Hepatocyte (in vitro differentiated cells): Measurements from ENCODE around the gene ENOX1. TPM values are rescaled to one million over a fixed set of nuclear protein-coding genes. Genes with fewer than 3 reads are reported as not detected.

Experiments
- DNase-seq: peaks from one replicate; pipeline ENCODE4 v3.0.0-alpha.2; 2016; ENCODE audit warnings: low spot score
- H2AFZ ChIP-seq: fragments of 200-600 bp; sonication (generic); 2 replicates; pipeline ENCODE4 v1.6.0; 2016; ENCODE audit warnings: antibody characterized with exemption, mild to moderate bottlenecking
- H3K27ac ChIP-seq: fragments of 200-600 bp; sonication (generic); 2 replicates; pipeline ENCODE4 v1.5.1; 2016; ENCODE audit warnings: mild to moderate bottlenecking
- H3K27me3 ChIP-seq: fragments of 200-600 bp; sonication (generic); 2 replicates; pipeline ENCODE4 v1.6.1; 2016
- H3K36me3 ChIP-seq: fragments of 200-600 bp; sonication (generic); replicated peaks from 2 replicates; pipeline ENCODE4 v1.5.1; 2016; ENCODE audit warnings: low read depth; ENCODE audit not compliant: insufficient read depth
- H3K4me1 ChIP-seq: fragments of 200-600 bp; sonication (generic); 2 replicates; pipeline ENCODE4 v1.5.1; 2016; ENCODE audit warnings: mild to moderate bottlenecking, moderate library complexity; ENCODE audit not compliant: insufficient read depth
- H3K4me2 ChIP-seq: fragments of 200-600 bp; sonication (generic); 2 replicates; pipeline ENCODE4 v1.6.0; 2016
- H3K4me3 ChIP-seq: fragments of 200-600 bp; sonication (generic); 2 replicates; pipeline ENCODE4 v1.5.1; 2016; ENCODE audit warnings: mild to moderate bottlenecking
- H3K79me2 ChIP-seq: fragments of 200-600 bp; sonication (generic); 2 replicates; pipeline ENCODE4 v1.6.0; 2017; ENCODE audit warnings: mild to moderate bottlenecking
- H3K9me2 ChIP-seq: fragments of 200-600 bp; sonication (generic); replicated peaks from 2 replicates; pipeline ENCODE4 v1.6.0; 2017; ENCODE audit warnings: mild to moderate bottlenecking; ENCODE audit not compliant: insufficient read depth
- H3K9me3 ChIP-seq: fragments of 200-600 bp; sonication (generic); 2 replicates; pipeline ENCODE4 v1.5.1; 2016; ENCODE audit warnings: low read depth, mild to moderate bottlenecking
- H4K20me1 ChIP-seq: fragments of 200-600 bp; sonication (generic); 2 replicates; pipeline ENCODE4 v1.6.0; 2016; ENCODE audit warnings: mild to moderate bottlenecking; ENCODE audit not compliant: insufficient read depth, poor library complexity, severe bottlenecking
- CTCF ChIP-seq: fragments of 200-600 bp; sonication (generic); IDR thresholded peaks from 2 replicates; pipeline ENCODE4 v1.5.1; 2016; ENCODE audit warnings: antibody characterized with exemption, mild to moderate bottlenecking; ENCODE audit not compliant: poor library complexity
- EZH2 ChIP-seq: fragments of 200-600 bp; sonication (generic); IDR thresholded peaks from 2 replicates; pipeline ENCODE4 v1.6.1; 2016; ENCODE audit warnings: antibody characterized with exemption, mild to moderate bottlenecking, borderline replicate concordance
- EZH2phosphoT487 ChIP-seq: fragments of 200-600 bp; sonication (generic); IDR thresholded peaks from one replicate; pipeline ENCODE4 v1.6.1; 2018; ENCODE audit warnings: antibody characterized with exemption, mild to moderate bottlenecking, low read depth, moderate library complexity; ENCODE audit not compliant: unreplicated experiment, severe bottlenecking
- WGBS: methylation state at CpG from one replicate; pipeline ENCODE4 v1.1.6; 2016; ENCODE audit warnings: low lambda C conversion rate; ENCODE audit errors: missing lambda C conversion rate; 5-methylcytosine and 5-hydroxymethylcytosine counted together
- polyA plus RNA-seq: library from polyadenylated mRNA; unstranded; fragments of >200 nt; fragmentation: Nextera tagmentation; extraction: Ambion mirVana; gene quantifications from 2 replicates; pipeline ENCODE4 v1.2.1, GENCODE V29; 2016
- total RNA-seq: library from RNA; depleted of rRNA; stranded (reverse); fragments of >200 nt; gene quantifications from 2 replicates; pipeline ENCODE4 v1.2.3, GENCODE V29; 2014

The ENOX1 gene
- total and polyA plus RNA-seq, 2 experiments from 2014 or later = 2.4 to 4.0 TPM

- H3K9me3 ChIP-seq = no peaks in the 10 kb centered on the region
- H3K36me3 ChIP-seq = no peaks in the 10 kb centered on the region
- H3K27me3 ChIP-seq = no peaks in the 10 kb centered on the region
- no peaks in the 10 kb centered on the region for H3K79me2 ChIP-seq
- no peaks in the 10 kb centered on the region for H3K4me1 ChIP-seq
- TF ChIP-seq CTCF (no peak), EZH2 (no peak), EZH2phosphoT487 (no peak)
- H4K20me1 ChIP-seq = no peaks in the 10 kb centered on the region
- no peak overlapping the region for H3K4me3 ChIP-seq
- DNase-seq = no peak
- no peak overlapping the region for H3K27ac ChIP-seq
- 64% methylated on average over 1 of the region's 1 CpG for WGBS
- H2AFZ ChIP-seq = no peak overlapping the region
- H3K4me2 ChIP-seq = no peak overlapping the region
- H3K9me2 ChIP-seq = no peaks in the 10 kb centered on the region
Measured at GRCh38 chr13:43583321-43583720, 203.5 kb downstream of the ENOX1 start.

DNA sequence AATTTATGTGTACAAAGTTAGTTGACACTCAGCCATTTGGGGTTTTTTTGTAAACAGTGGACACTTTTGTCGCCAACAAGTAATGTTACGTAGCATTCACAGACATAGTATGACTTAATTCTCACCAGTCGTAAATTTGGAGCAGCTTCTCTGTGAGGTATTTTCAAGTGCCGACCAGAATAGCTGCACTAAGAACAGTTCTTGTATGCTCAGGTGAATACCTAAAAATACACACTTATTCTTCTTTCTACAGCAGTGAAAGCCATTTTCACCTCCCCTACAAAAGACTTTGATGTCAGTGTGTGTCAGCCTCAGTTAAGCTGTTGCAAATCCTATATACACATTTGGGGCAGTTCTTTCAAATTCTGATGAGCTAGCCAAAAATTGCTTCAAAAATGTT is 206.5 kb downstream of the ENOX1 start:
- no peak for DNase-seq
- Histone ChIP-seq H3K9me3 (no peaks in the 10 kb centered on the region), H3K4me1 (no peaks in the 10 kb centered on the region), H3K27me3 (no peaks in the 10 kb centered on the region), H3K79me2 (no peaks in the 10 kb centered on the region), H3K36me3 (no peaks in the 10 kb centered on the region), H3K4me3 (no peak overlapping the region), H2AFZ (no peak overlapping the region), H3K9me2 (no peaks in the 10 kb centered on the region), H4K20me1 (no peaks in the 10 kb centered on the region), H3K4me2 (no peak overlapping the region), H3K27ac (no peak overlapping the region)
- TF ChIP-seq CTCF (no peak), EZH2 (no peak), EZH2phosphoT487 (no peak)
- WGBS = 86% methylated on average over 4 of the region's 4 CpGs

DNA sequence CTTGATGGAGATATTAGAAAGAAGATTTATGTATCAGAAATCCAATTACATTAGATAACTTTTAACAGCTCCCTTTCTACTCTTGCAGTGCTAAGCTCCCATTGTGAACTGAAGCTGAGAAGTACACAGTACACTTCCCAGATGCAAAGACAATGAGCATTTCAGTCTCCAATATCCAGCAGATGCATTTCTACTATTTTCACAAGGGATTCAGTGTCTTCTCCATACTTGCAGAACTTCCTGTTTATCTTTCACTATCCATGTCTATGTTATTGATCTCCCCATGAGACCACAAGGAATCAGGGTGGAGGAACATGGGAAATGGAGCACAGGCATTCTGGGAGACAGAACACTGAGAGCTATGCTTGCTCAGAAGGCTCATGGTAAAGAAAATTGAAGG is 207.5 kb downstream of the ENOX1 start:
- H3K4me2 ChIP-seq = no peak overlapping the region
- no peaks in the 10 kb centered on the region for H3K79me2 ChIP-seq
- TF ChIP-seq CTCF (no peak), EZH2 (no peak), EZH2phosphoT487 (no peak)
- no peaks in the 10 kb centered on the region for H3K36me3 ChIP-seq
- no peaks in the 10 kb centered on the region for H4K20me1 ChIP-seq
- H3K9me2 ChIP-seq = no peaks in the 10 kb centered on the region
- H3K4me3 ChIP-seq = no peak overlapping the region
- H3K27me3 ChIP-seq = no peaks in the 10 kb centered on the region
- no peak overlapping the region for H3K27ac ChIP-seq
- H3K4me1 ChIP-seq = no peaks in the 10 kb centered on the region
- no peak for DNase-seq
- no peaks in the 10 kb centered on the region for H3K9me3 ChIP-seq
- no peak overlapping the region for H2AFZ ChIP-seq

DNA sequence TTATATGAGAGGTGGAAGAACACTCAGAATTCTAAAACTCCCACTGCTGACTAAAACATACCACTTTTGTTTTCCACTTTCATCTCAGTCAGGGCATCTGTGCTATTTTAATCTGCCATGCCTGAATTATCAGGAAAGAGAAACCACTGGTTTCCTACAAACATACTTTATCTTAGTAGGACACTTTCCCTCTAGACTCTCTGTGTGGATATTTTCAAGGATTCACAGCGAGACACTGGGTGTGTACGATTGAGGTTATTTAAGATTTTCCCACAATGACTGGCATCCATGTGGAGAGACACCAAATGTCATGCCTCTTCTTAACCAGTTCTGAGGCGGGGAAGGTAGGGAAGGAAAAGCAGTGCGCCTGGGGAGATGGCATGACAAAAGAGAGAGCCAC is 212.2 kb downstream of the ENOX1 start:
- Histone ChIP-seq H3K9me3 (no peaks in the 10 kb centered on the region), H4K20me1 (no peaks in the 10 kb centered on the region), H3K27me3 (no peaks in the 10 kb centered on the region), H3K36me3 (no peaks in the 10 kb centered on the region), H3K79me2 (no peaks in the 10 kb centered on the region), H3K4me3 (no peak overlapping the region), H3K4me1 (peaks cover 17% of the 10 kb centered on the region), H3K9me2 (no peaks in the 10 kb centered on the region), H3K27ac (no peak overlapping the region), H2AFZ (no peak overlapping the region), H3K4me2 (peak overlapping the region; percentile 44)
- no peak for DNase-seq
- WGBS = 80% methylated on average over 4 of the region's 4 CpGs
- TF ChIP-seq EZH2phosphoT487 = no peak
- TF ChIP-seq EZH2 = no peak
- no peak for TF ChIP-seq CTCF
